HG02623 (cell line): ENCODE measurements around the gene MEF2D.

Source experiments
- ATAC-seq: cut with Tn5 transposase; IDR thresholded peaks from one replicate; pipeline ENCODE4 v1.9.1; 2021; ENCODE audit warnings: moderate library complexity; ENCODE audit not compliant: unreplicated experiment

Gene MEF2D

GRCh38 chr1:156471496-156472490, 28.8 kb downstream of the MEF2D start:
- ATAC-seq: no peak

GRCh38 chr1:156470473-156470872, 30.1 kb downstream of the MEF2D start:
- ATAC-seq: no peak

GRCh38 chr1:156468693-156469345, 31.8 kb downstream of the MEF2D start:
- no peak for ATAC-seq

GRCh38 chr1:156467906-156468305, 32.7 kb downstream of the MEF2D start:
- no peak for ATAC-seq

- ATAC-seq: no peak
Measured at GRCh38 chr1:156467385-156467784, 33.2 kb downstream of the MEF2D start.

- ATAC-seq: no peak
Measured at GRCh38 chr1:156465747-156466365, 34.7 kb downstream of the MEF2D start.

GRCh38 chr1:156464825-156465452, 35.6 kb downstream of the MEF2D start:
- no peak for ATAC-seq

- no peak for ATAC-seq
Measured at GRCh38 chr1:156464335-156464734, 36.2 kb downstream of the MEF2D start.

GRCh38 chr1:156463874-156464273, 36.7 kb downstream of the MEF2D start:
- ATAC-seq: no peak

- no peak for ATAC-seq
Measured at GRCh38 chr1:156462954-156463795, 37.4 kb downstream of the MEF2D start.

- no peak for ATAC-seq
Measured at GRCh38 chr1:156461781-156462647, 38.6 kb downstream of the MEF2D start.

- ATAC-seq: no peak
Measured at GRCh38 chr1:156461109-156461508, 39.5 kb downstream of the MEF2D start.

GRCh38 chr1:156460525-156460924, 40.0 kb downstream of the MEF2D start:
- ATAC-seq: no peak

- ATAC-seq: no peak
Measured at GRCh38 chr1:156458181-156458503, 42.4 kb downstream of the MEF2D start.

GRCh38 chr1:156456625-156457465, 43.7 kb downstream of the MEF2D start:
- peak; percentile 74 for ATAC-seq

- no peak for ATAC-seq
Measured at GRCh38 chr1:156455362-156455761, 45.2 kb downstream of the MEF2D start.

GRCh38 chr1:156452907-156453306, 47.7 kb downstream of the MEF2D start:
- no peak for ATAC-seq

GRCh38 chr1:156451505-156452160, 48.9 kb downstream of the MEF2D start:
- no peak for ATAC-seq
